ENCODE data around the gene MAP3K4. TPM values are rescaled to one million over a fixed set of nuclear protein-coding genes. Genes with fewer than 3 reads are reported as not detected.
A peak's percentile ranks its signal among the peaks of the same experiment; 100 is the strongest.
"Not testable (repeated sequence)": the region's sequence is repeated elsewhere in the genome, so short reads cannot be mapped to it uniquely, and the experiment has no call there.

MAP3K4 gene
- total RNA-seq, 1 experiment from 2014 or later: 69.8 TPM

DNA sequence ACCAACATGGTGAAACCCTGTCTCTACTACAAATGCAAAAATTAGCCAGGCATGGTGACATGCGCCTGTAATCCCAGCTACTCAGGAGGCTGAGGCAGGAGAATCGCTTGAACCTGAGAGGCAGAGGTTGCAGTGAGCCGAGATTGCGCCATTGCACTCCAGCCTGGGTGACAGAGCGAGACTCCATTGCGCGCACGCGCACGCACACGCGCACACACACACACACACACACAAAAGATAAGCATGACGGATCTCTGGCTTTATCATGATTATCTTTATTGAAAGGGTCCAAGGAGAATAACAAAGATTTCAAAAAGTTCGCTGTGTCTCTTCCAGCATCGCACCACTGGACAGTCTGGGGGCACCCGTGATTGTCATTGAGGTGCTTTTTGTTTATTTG, 19.0 kb upstream of the MAP3K4 start:
- Mint-ChIP-seq H3K36me3 (peaks cover 12% of the 10 kb centered on the region), H3K4me1 (peaks cover 34% of the 10 kb centered on the region), H3K9me3 (peaks cover 15% of the 10 kb centered on the region)
- ATAC-seq; H3K27ac Mint-ChIP-seq; POLR2A ChIA-PET; H3K27me3 Mint-ChIP-seq (ENCODE audit: low read depth); DNase-seq (ENCODE audit: low spot score); H3K4me3 Mint-ChIP-seq: not testable (repeated sequence)
- CTCF ChIA-PET: interaction anchor here (1.5 kb wide), 1 partner anchor 42 kb away, joined by 3 read pairs; no protein-coding TSS in a partner anchor

DNA sequence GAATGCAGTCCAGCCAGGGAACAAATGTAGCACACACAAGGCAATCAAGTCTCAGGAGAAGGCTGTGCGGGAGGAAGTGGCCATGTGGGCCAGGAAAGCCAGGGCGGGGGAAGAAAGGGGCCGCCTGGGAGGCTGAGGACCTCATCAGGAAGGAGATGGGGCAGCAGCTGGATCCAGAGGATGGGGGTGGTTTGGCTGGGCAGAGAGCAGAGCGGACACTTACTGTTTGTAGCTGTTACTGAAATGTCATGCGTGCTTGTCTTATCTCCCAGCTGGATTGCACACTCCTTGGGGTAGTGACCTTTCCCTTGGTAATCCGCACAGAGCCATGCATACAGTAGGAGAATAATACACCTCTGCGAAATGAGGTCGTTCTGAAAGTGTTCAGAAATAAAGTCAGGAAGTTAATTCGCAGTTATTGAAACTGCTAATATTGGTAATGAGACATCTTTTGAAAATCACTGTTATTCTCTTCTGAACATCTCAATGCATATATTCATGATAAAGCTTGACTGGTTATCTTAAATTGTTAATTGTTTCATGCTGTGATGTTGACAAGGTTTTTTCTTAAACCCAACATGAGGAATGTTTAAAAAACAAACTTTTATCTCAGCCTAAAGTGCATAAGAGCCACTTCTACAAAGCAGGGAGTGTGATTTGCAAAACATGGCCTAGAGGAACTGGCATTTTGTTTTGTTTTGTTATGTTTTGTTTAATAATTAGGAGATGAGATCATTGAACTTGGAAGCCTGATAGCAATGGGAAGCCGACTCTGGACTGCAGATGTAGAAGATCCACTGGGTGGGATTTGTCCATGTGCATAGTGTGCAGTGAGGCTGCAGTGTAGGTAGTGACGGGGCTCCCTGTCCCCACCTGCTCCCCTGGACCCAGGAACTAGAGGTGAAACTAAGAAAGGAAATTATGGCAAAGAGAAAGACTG, 18.0 kb upstream of the MAP3K4 start:
- Mint-ChIP-seq H3K4me3 (no peak overlapping the region), H3K27ac (no peak overlapping the region), H3K9me3 (peaks cover 15% of the 10 kb centered on the region), H3K27me3 (ENCODE audit: low read depth) (peaks cover 7% of the 10 kb centered on the region), H3K36me3 (peaks cover 15% of the 10 kb centered on the region), H3K4me1 (peaks cover 34% of the 10 kb centered on the region)
- POLR2A ChIA-PET: no interaction called here
- CTCF ChIA-PET: interaction anchor here (1.5 kb wide), 1 partner anchor 43 kb away, joined by 3 read pairs; no protein-coding TSS in a partner anchor
- ATAC-seq (peak; percentile 68), DNase-seq (ENCODE audit: low spot score) (no peak)
- TF ChIP-seq ZBTB21 (CRISPR knock-in tag; IDR thresholded peaks at IDR 0.05; ENCODE audit: borderline replicate concordance) (no peak), CREB1 (CRISPR knock-in tag; IDR thresholded peaks at IDR 0.05) (no peak), TEAD4 (CRISPR knock-in tag; IDR thresholded peaks at IDR 0.05) (no peak), EMX1 (CRISPR knock-in tag; IDR thresholded peaks at IDR 0.05) (no peak), ZNF263 (CRISPR knock-in tag; IDR thresholded peaks at IDR 0.05; ENCODE audit: low read depth) (no peak), NFYB (CRISPR knock-in tag; conservative IDR thresholded peaks at IDR 0.05; ENCODE audit: low read depth) (no peak), TCF7 (CRISPR knock-in tag; IDR thresholded peaks at IDR 0.05; ENCODE audit: low read depth) (no peak), NR2C2 (CRISPR knock-in tag; IDR thresholded peaks at IDR 0.05) (no peak), SMAD3 (CRISPR knock-in tag; IDR thresholded peaks at IDR 0.05; ENCODE audit: borderline replicate concordance) (no peak), RORB (CRISPR knock-in tag; IDR thresholded peaks at IDR 0.05) (no peak)
- TF ChIP-seq, protein P1, sequence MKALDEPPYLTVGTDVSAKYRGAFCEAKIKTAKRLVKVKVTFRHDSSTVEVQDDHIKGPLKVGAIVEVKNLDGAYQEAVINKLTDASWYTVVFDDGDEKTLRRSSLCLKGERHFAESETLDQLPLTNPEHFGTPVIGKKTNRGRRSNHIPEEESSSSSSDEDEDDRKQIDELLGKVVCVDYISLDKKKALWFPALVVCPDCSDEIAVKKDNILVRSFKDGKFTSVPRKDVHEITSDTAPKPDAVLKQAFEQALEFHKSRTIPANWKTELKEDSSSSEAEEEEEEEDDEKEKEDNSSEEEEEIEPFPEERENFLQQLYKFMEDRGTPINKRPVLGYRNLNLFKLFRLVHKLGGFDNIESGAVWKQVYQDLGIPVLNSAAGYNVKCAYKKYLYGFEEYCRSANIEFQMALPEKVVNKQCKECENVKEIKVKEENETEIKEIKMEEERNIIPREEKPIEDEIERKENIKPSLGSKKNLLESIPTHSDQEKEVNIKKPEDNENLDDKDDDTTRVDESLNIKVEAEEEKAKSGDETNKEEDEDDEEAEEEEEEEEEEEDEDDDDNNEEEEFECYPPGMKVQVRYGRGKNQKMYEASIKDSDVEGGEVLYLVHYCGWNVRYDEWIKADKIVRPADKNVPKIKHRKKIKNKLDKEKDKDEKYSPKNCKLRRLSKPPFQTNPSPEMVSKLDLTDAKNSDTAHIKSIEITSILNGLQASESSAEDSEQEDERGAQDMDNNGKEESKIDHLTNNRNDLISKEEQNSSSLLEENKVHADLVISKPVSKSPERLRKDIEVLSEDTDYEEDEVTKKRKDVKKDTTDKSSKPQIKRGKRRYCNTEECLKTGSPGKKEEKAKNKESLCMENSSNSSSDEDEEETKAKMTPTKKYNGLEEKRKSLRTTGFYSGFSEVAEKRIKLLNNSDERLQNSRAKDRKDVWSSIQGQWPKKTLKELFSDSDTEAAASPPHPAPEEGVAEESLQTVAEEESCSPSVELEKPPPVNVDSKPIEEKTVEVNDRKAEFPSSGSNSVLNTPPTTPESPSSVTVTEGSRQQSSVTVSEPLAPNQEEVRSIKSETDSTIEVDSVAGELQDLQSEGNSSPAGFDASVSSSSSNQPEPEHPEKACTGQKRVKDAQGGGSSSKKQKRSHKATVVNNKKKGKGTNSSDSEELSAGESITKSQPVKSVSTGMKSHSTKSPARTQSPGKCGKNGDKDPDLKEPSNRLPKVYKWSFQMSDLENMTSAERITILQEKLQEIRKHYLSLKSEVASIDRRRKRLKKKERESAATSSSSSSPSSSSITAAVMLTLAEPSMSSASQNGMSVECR (CRISPR knock-in tag; IDR thresholded peaks at IDR 0.05; ENCODE audit: borderline replicate concordance): no peak
- TF ChIP-seq, protein P2, sequence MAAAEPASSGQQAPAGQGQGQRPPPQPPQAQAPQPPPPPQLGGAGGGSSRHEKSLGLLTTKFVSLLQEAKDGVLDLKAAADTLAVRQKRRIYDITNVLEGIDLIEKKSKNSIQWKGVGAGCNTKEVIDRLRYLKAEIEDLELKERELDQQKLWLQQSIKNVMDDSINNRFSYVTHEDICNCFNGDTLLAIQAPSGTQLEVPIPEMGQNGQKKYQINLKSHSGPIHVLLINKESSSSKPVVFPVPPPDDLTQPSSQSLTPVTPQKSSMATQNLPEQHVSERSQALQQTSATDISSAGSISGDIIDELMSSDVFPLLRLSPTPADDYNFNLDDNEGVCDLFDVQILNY (CRISPR knock-in tag; IDR thresholded peaks at IDR 0.05): no peak
- TF ChIP-seq, protein P3, sequence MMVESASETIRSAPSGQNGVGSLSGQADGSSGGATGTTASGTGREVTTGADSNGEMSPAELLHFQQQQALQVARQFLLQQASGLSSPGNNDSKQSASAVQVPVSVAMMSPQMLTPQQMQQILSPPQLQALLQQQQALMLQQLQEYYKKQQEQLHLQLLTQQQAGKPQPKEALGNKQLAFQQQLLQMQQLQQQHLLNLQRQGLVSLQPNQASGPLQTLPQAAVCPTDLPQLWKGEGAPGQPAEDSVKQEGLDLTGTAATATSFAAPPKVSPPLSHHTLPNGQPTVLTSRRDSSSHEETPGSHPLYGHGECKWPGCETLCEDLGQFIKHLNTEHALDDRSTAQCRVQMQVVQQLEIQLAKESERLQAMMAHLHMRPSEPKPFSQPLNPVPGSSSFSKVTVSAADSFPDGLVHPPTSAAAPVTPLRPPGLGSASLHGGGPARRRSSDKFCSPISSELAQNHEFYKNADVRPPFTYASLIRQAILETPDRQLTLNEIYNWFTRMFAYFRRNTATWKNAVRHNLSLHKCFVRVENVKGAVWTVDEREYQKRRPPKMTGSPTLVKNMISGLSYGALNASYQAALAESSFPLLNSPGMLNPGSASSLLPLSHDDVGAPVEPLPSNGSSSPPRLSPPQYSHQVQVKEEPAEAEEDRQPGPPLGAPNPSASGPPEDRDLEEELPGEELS (CRISPR knock-in tag; IDR thresholded peaks at IDR 0.05): no peak
- TF ChIP-seq, protein P4, sequence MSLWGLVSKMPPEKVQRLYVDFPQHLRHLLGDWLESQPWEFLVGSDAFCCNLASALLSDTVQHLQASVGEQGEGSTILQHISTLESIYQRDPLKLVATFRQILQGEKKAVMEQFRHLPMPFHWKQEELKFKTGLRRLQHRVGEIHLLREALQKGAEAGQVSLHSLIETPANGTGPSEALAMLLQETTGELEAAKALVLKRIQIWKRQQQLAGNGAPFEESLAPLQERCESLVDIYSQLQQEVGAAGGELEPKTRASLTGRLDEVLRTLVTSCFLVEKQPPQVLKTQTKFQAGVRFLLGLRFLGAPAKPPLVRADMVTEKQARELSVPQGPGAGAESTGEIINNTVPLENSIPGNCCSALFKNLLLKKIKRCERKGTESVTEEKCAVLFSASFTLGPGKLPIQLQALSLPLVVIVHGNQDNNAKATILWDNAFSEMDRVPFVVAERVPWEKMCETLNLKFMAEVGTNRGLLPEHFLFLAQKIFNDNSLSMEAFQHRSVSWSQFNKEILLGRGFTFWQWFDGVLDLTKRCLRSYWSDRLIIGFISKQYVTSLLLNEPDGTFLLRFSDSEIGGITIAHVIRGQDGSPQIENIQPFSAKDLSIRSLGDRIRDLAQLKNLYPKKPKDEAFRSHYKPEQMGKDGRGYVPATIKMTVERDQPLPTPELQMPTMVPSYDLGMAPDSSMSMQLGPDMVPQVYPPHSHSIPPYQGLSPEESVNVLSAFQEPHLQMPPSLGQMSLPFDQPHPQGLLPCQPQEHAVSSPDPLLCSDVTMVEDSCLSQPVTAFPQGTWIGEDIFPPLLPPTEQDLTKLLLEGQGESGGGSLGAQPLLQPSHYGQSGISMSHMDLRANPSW (CRISPR knock-in tag; conservative IDR thresholded peaks at IDR 0.05; ENCODE audit: low read depth): no peak
- TF ChIP-seq, protein P5, sequence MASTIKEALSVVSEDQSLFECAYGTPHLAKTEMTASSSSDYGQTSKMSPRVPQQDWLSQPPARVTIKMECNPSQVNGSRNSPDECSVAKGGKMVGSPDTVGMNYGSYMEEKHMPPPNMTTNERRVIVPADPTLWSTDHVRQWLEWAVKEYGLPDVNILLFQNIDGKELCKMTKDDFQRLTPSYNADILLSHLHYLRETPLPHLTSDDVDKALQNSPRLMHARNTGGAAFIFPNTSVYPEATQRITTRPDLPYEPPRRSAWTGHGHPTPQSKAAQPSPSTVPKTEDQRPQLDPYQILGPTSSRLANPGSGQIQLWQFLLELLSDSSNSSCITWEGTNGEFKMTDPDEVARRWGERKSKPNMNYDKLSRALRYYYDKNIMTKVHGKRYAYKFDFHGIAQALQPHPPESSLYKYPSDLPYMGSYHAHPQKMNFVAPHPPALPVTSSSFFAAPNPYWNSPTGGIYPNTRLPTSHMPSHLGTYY (CRISPR knock-in tag; IDR thresholded peaks at IDR 0.05): no peak
- TF ChIP-seq, protein P6, sequence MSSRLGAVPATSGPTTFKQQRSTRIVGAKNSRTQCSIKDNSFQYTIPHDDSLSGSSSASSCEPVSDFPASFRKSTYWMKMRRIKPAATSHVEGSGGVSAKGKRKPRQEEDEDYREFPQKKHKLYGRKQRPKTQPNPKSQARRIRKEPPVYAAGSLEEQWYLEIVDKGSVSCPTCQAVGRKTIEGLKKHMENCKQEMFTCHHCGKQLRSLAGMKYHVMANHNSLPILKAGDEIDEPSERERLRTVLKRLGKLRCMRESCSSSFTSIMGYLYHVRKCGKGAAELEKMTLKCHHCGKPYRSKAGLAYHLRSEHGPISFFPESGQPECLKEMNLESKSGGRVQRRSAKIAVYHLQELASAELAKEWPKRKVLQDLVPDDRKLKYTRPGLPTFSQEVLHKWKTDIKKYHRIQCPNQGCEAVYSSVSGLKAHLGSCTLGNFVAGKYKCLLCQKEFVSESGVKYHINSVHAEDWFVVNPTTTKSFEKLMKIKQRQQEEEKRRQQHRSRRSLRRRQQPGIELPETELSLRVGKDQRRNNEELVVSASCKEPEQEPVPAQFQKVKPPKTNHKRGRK (CRISPR knock-in tag; IDR thresholded peaks at IDR 0.05; ENCODE audit: borderline replicate concordance): no peak

All from WTC11 (cell line).